GM12878 (cell line): ENCODE results near the gene THAP5. TPM values are rescaled to one million over a fixed set of nuclear protein-coding genes. Genes with fewer than 3 reads are reported as not detected.

Experiments used
- ATAC-seq: fragments of 200-7000 bp; cut with Tn5 transposase; 3 replicates; pipeline ENCODE4 v1.9.1; 2020; ENCODE audit warnings: mild to moderate bottlenecking, moderate library complexity
- BruUV-seq: library from RNA; stranded (reverse); fragments of 400-500 nt; replicated peaks from 2 replicates; lab custom pipeline; 2021; lab: Mats Ljungman, UMichigan
- CTCF ChIA-PET: fragments of 300-600 bp; sonication (Branson Sonifier 250); formaldehyde crosslinking; extraction: SDS; loops from one replicate; lab custom pipeline; 2021; ENCODE audit warnings: inconsistent platforms; lab: Yijun Ruan, JAX
- POLR2A ChIA-PET: fragments of 350-600 bp; formaldehyde crosslinking; extraction: SDS; loops from one replicate; lab custom pipeline; 2021; ENCODE audit warnings: inconsistent platforms; lab: Charles Lee
- RAD21 ChIA-PET: fragments of 300-600 bp; sonication (Branson Sonifier 250); formaldehyde crosslinking; loops from one replicate; lab custom pipeline; 2023; ENCODE audit warnings: antibody characterized with exemption; ENCODE audit not compliant: unreplicated experiment; lab: Charles Lee
- SMC1A ChIA-PET: fragments of 300-600 bp; sonication (Branson Sonifier 250); formaldehyde crosslinking; loops from one replicate; lab custom pipeline; 2023; ENCODE audit not compliant: unreplicated experiment, uncharacterized antibody; lab: Charles Lee
- DNase-seq: peaks from one replicate; pipeline ENCODE4 v3.0.0-alpha.2; 2011; ENCODE audit warnings: low read depth, low spot score
- FAIRE-seq: peaks from 3 replicates; lab custom pipeline; 2011; peaks lifted over from hg19 to GRCh38; lab: Jason Lieb, UNC
- H2AFZ ChIP-seq: 2 replicates; pipeline ENCODE4 v1.6.0; 2011; ENCODE audit warnings: low read depth, low read length, control low read depth; ENCODE audit not compliant: control insufficient read depth
- H3K27ac ChIP-seq: 2 replicates; pipeline ENCODE4 v1.5.1; 2011; ENCODE audit warnings: control low read depth; ENCODE audit not compliant: control insufficient read depth, insufficient read depth
- H3K27me3 ChIP-seq, 2 experiments: replicated peaks in 1 of 2; 2 replicates each; pipeline versions ENCODE4 v1.6.0 to v1.6.1; 2011; ENCODE audit warnings: low read length in 1 of 2; ENCODE audit not compliant: control insufficient read depth in 2 of 2, insufficient read depth in 2 of 2
- H3K36me3 ChIP-seq, 2 experiments: 2 replicates each; pipeline ENCODE4 v1.5.1; 2011; ENCODE audit warnings: low read length in 1 of 2; ENCODE audit not compliant: control insufficient read depth in 2 of 2, insufficient read depth in 2 of 2
- H3K4me1 ChIP-seq: 2 replicates; pipeline ENCODE4 v1.6.1; 2011; ENCODE audit warnings: mild to moderate bottlenecking, low read length, moderate library complexity, mixed read lengths; ENCODE audit not compliant: control insufficient read depth, insufficient read depth
- H3K4me2 ChIP-seq: 2 replicates; pipeline ENCODE4 v1.6.0; 2011; ENCODE audit warnings: control low read depth; ENCODE audit not compliant: control insufficient read depth, insufficient read depth
- H3K4me3 ChIP-seq: fragments of 200-600 bp; sonication (generic); 2 replicates; pipeline ENCODE4 v1.5.1; 2016
- H3K79me2 ChIP-seq: 2 replicates; pipeline ENCODE4 v1.6.0; 2011; ENCODE audit warnings: low read length; ENCODE audit not compliant: control insufficient read depth, insufficient read depth
- H3K9ac ChIP-seq: 2 replicates; pipeline ENCODE4 v1.8.0; 2011; ENCODE audit warnings: low read length, control low read depth, mixed read lengths; ENCODE audit not compliant: control insufficient read depth, insufficient read depth
- H3K9me3 ChIP-seq: replicated peaks from 3 replicates; pipeline ENCODE4 v1.5.1; 2011; ENCODE audit warnings: mild to moderate bottlenecking, low read length; ENCODE audit not compliant: control insufficient read depth, insufficient read depth
- H4K20me1 ChIP-seq: 2 replicates; pipeline ENCODE4 v1.6.0; 2011; ENCODE audit not compliant: control insufficient read depth, insufficient read depth
- IRF5 ChIP-seq: fragments of 450-650 bp; IDR thresholded peaks from 2 replicates; pipeline ENCODE4 v1.6.1; 2017; ENCODE audit warnings: borderline replicate concordance
- MEF2A ChIP-seq: IDR thresholded peaks from 2 replicates; pipeline ENCODE4 v1.6.1; 2011; ENCODE audit warnings: low read depth, mild to moderate bottlenecking, low read length, moderate library complexity; ENCODE audit not compliant: insufficient read depth
- RB1 ChIP-seq: fragments of 450-650 bp; formaldehyde crosslinking; IDR thresholded peaks from 2 replicates; pipeline ENCODE4 v1.6.1; 2017; ENCODE audit warnings: mild to moderate bottlenecking, borderline replicate concordance
- RELB ChIP-seq: fragments of 450-650 bp; IDR thresholded peaks from 2 replicates; pipeline ENCODE4 v1.6.1; 2017; ENCODE audit warnings: low read depth, mild to moderate bottlenecking, moderate library complexity
- REST ChIP-seq: IDR thresholded peaks from 2 replicates; pipeline ENCODE4 v1.6.1; 2012; ENCODE audit warnings: mild to moderate bottlenecking, low read depth, low read length
- RUNX3 ChIP-seq: IDR thresholded peaks from 2 replicates; pipeline ENCODE4 v1.6.1; 2012; ENCODE audit warnings: low read length, inconsistent platforms
- SPI1 ChIP-seq: IDR thresholded peaks from 2 replicates; pipeline ENCODE4 v1.6.1; 2011; ENCODE audit warnings: low read depth, mild to moderate bottlenecking, low read length, moderate library complexity, borderline replicate concordance; ENCODE audit not compliant: insufficient read depth
- ZSCAN29 ChIP-seq: fragments of 450-650 bp; IDR thresholded peaks from 2 replicates; pipeline ENCODE4 v1.6.1; 2017; ENCODE audit warnings: mild to moderate bottlenecking, moderate library complexity
- WGBS: methylation state at CpG from one replicate; pipeline ENCODE4 v1.1.6; 2016; ENCODE audit warnings: low lambda C conversion rate; ENCODE audit not compliant: insufficient replicate concordance, insufficient coverage; ENCODE audit errors: missing lambda C conversion rate; 5-methylcytosine and 5-hydroxymethylcytosine counted together
- in situ Hi-C: fragments of 300-500 bp; cut with MboI; formaldehyde crosslinking; loops from 9 replicates; pipeline ENCODE4 v1.14.3; 2018; ENCODE audit warnings: mixed read lengths
- intact Hi-C: fragments of 100-400 bp; cut with micrococcal nuclease; formaldehyde crosslinking; loops from one replicate; pipeline ENCODE4 v1.14.2; 2022; ENCODE audit not compliant: unreplicated experiment
- polyA plus RNA-seq, 11 experiments: library from polyadenylated mRNA; depleted of rRNA in 4 of 11; unstranded in 6 of 11; stranded (reverse) in 5 of 11; fragments of >200 nt; fragmentation: Nextera tagmentation in 4 of 11; fragmentation: Illumina TruSeq in 1 of 11; extraction: Ambion mirVana in 4 of 11; extraction: Trizol in 1 of 11; gene quantifications; 1 replicate in 1 of 11; 2 replicates in 10 of 11; pipeline versions ENCODE4 v1.2.1 to v1.2.3, GENCODE V29; 2011 to 2016; ENCODE audit warnings: inconsistent platforms in 2 of 11, missing spikeins in 2 of 11, low read depth in 1 of 11
- total RNA-seq, 4 experiments: library from RNA; depleted of rRNA in 3 of 4; stranded (reverse); fragments of >200 nt in 3 of 4; fragmentation: Illumina TruSeq in 1 of 4; extraction: Trizol in 1 of 4; gene quantifications; 2 replicates each; pipeline versions ENCODE4 v1.2.1 to v1.2.3, GENCODE V29; 2013 to 2021

Gene THAP5
- total and polyA plus RNA-seq, 10 of the 15 experiments (the other 5 are each of a cell fraction or from before 2014, with no cell fraction given): 13.0 to 47.7 (median 24.2) TPM

DNA sequence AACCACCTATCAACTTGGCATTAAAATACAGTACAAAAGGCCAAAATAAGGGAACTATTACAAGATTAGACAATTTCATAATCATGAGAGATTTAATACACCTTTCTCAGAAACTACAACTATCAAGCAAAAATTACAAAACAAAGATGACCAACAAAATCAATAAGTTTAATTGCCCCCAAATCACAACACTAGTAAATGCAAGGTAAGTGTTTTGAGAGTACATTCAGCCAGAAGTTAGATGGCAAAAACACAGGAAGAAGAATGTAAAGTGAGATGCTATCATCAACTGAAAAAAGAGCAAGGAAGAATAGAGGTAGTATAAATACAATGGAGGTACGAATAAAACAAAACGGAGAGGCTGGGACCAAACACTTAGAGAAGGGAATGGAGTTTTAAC is 46.7 kb downstream of the THAP5 start:
- H3K4me3 ChIP-seq: no peak overlapping the region
- H4K20me1 ChIP-seq: no peaks in the 10 kb centered on the region
- no peak overlapping the region for H3K27ac ChIP-seq
- RAD21 ChIA-PET: interaction anchor here (0.8 to 3.3 kb wide), 2 partner anchors 25 to 29 kb away, joined by 3 to 15 read pairs; no protein-coding TSS in a partner anchor
- 91% methylated on average over 2 of the region's 2 CpGs for WGBS
- in situ Hi-C loops (no loop called here), intact Hi-C loops (no loop called here)
- POLR2A ChIA-PET: no interaction called here
- H3K4me2 ChIP-seq: no peak overlapping the region
- peaks cover 7% of the 10 kb centered on the region for H3K4me1 ChIP-seq
- CTCF ChIA-PET: interaction anchor here (1.0 to 4.4 kb wide), 2 partner anchors 10 to 26 kb away, joined by 3 to 27 read pairs; no protein-coding TSS in a partner anchor
- H3K9ac ChIP-seq: no peak overlapping the region
- H3K36me3 ChIP-seq: no peaks in the 10 kb centered on the region
- H3K9me3 ChIP-seq: no peaks in the 10 kb centered on the region; the same call in 2 of the 3 replicates
- ATAC-seq: no peak
- H3K27me3 ChIP-seq: no peaks in the 10 kb centered on the region
- DNase-seq: no peak
- SMC1A ChIA-PET: interaction anchor here (0.8 to 1.0 kb wide), 2 partner anchors 8 to 29 kb away, joined by 3 read pairs; no protein-coding TSS in a partner anchor
- no TSS peak for BruUV-seq
- no peak for FAIRE-seq
- no peak overlapping the region for H2AFZ ChIP-seq
- TF ChIP-seq ZSCAN29 (no peak), IRF5 (no peak), REST (no peak), RELB (no peak), RB1 (no peak), RUNX3 (no peak), SPI1 (no peak), MEF2A (no peak)
- H3K79me2 ChIP-seq: peaks cover 19% of the 10 kb centered on the region
